A673 (cell line): ENCODE measurements around the gene SLC6A20.

Experiments used
- EZH2 ChIP-seq: fragments of 200-600 bp; sonication (generic); IDR thresholded peaks from 2 replicates; pipeline ENCODE4 v1.6.1; 2017; ENCODE audit warnings: borderline replicate concordance, low read depth, mild to moderate bottlenecking, mixed read lengths, antibody characterized with exemption, low read length; ENCODE audit not compliant: poor library complexity, severe bottlenecking
- TF ChIP-seq, protein P1 (sequence below): fragments of 300-800, 200-600 bp; sonication (generic); conservative IDR thresholded peaks from 2 replicates; pipeline ENCODE4 v1.5.1; 2017; ENCODE audit warnings: low read depth, mild to moderate bottlenecking, antibody characterized with exemption, low read length, moderate library complexity, mixed read lengths

GRCh38 chr3:45785605-45786150 is 10.7 kb downstream of the SLC6A20 start:
- TF ChIP-seq, protein P1, sequence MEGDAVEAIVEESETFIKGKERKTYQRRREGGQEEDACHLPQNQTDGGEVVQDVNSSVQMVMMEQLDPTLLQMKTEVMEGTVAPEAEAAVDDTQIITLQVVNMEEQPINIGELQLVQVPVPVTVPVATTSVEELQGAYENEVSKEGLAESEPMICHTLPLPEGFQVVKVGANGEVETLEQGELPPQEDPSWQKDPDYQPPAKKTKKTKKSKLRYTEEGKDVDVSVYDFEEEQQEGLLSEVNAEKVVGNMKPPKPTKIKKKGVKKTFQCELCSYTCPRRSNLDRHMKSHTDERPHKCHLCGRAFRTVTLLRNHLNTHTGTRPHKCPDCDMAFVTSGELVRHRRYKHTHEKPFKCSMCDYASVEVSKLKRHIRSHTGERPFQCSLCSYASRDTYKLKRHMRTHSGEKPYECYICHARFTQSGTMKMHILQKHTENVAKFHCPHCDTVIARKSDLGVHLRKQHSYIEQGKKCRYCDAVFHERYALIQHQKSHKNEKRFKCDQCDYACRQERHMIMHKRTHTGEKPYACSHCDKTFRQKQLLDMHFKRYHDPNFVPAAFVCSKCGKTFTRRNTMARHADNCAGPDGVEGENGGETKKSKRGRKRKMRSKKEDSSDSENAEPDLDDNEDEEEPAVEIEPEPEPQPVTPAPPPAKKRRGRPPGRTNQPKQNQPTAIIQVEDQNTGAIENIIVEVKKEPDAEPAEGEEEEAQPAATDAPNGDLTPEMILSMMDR, result no peak
- TF ChIP-seq EZH2, result no peak
